ENCODE results near the gene SPEM3.

Gene SPEM3

GRCh38 chr17:7407485-7408251 lies 21.0 kb upstream of the SPEM3 start, which contains the start of gene NLGN2:
Gene NLGN2 (plus strand): TSS chr17:7407845. CDS start chr17:7408256, 411 bp downstream.
- H3K4me3 ChIP-seq (replicated peaks; ENCODE audit: low read depth, low read length), result no peak within 1 kb of the TSS
- no peak for TF ChIP-seq CTCF (IDR thresholded peaks at IDR 0.05; ENCODE audit: low read depth, low read length, missing control alignments)
- DNase-seq (ENCODE audit: extremely low read depth, low read depth), result no peak

GRCh38 chr17:7408252-7408727 lies 20.4 kb upstream of the SPEM3 start:
- TF ChIP-seq CTCF (IDR thresholded peaks at IDR 0.05; ENCODE audit: low read depth, low read length, missing control alignments), result no peak
- H3K4me3 ChIP-seq (replicated peaks; ENCODE audit: low read depth, low read length), result no peak overlapping the region
- no peak for DNase-seq (ENCODE audit: extremely low read depth, low read depth)

GRCh38 chr17:7408863-7409262 lies 19.8 kb upstream of the SPEM3 start:
- no peak overlapping the region for H3K4me3 ChIP-seq (replicated peaks; ENCODE audit: low read depth, low read length)
- DNase-seq (ENCODE audit: extremely low read depth, low read depth), result no peak
- no peak for TF ChIP-seq CTCF (IDR thresholded peaks at IDR 0.05; ENCODE audit: low read depth, low read length, missing control alignments)

- no peak for TF ChIP-seq CTCF (IDR thresholded peaks at IDR 0.05; ENCODE audit: low read depth, low read length, missing control alignments)
- H3K4me3 ChIP-seq (replicated peaks; ENCODE audit: low read depth, low read length), result no peak overlapping the region
- DNase-seq (ENCODE audit: extremely low read depth, low read depth), result no peak
Measured at GRCh38 chr17:7409716-7410115, 18.9 kb upstream of the SPEM3 start.

- no peak overlapping the region for H3K4me3 ChIP-seq (replicated peaks; ENCODE audit: low read depth, low read length)
- DNase-seq (ENCODE audit: extremely low read depth, low read depth), result no peak
- no peak for TF ChIP-seq CTCF (IDR thresholded peaks at IDR 0.05; ENCODE audit: low read depth, low read length, missing control alignments)
Measured at GRCh38 chr17:7410634-7411426, 17.8 kb upstream of the SPEM3 start.

GRCh38 chr17:7411427-7411750 lies 17.3 kb upstream of the SPEM3 start:
- no peak for TF ChIP-seq CTCF (IDR thresholded peaks at IDR 0.05; ENCODE audit: low read depth, low read length, missing control alignments)
- H3K4me3 ChIP-seq (replicated peaks; ENCODE audit: low read depth, low read length), result no peak overlapping the region
- DNase-seq (ENCODE audit: extremely low read depth, low read depth), result no peak

All from HFF-Myc (cell line).